Hepatocyte (in vitro differentiated cells): ENCODE measurements around the gene SYNE2.

Source experiments
- CTCF ChIP-seq: fragments of 200-600 bp; sonication (generic); IDR thresholded peaks from 2 replicates; pipeline ENCODE4 v1.5.1; 2016; ENCODE audit warnings: antibody characterized with exemption, mild to moderate bottlenecking; ENCODE audit not compliant: poor library complexity
- EZH2 ChIP-seq: fragments of 200-600 bp; sonication (generic); IDR thresholded peaks from 2 replicates; pipeline ENCODE4 v1.6.1; 2016; ENCODE audit warnings: antibody characterized with exemption, mild to moderate bottlenecking, borderline replicate concordance
- EZH2phosphoT487 ChIP-seq: fragments of 200-600 bp; sonication (generic); IDR thresholded peaks from one replicate; pipeline ENCODE4 v1.6.1; 2018; ENCODE audit warnings: antibody characterized with exemption, mild to moderate bottlenecking, low read depth, moderate library complexity; ENCODE audit not compliant: unreplicated experiment, severe bottlenecking

DNA sequence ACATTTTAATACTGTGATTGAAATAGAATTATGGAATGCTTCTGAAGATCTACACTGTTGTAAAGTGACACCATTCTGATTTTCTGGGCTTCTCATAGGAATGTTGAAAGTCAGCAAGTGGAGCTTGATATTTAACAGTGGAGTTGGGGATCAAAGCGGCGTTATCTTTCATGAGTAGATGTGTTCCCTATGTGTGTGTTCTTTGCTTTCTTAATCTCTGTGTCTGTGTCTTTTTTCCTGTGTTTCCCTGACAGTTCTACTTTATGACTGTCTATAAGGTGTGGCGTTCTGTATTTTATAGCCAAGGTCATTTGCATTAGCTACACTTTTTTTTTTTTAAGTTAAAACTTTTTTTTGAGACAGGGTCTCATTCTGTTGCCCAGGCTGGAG is 24.7 kb downstream of the SYNE2 start:
- TF ChIP-seq EZH2phosphoT487 (no peak), CTCF (no peak), EZH2 (no peak)
